ENCODE measurements around the gene LZTR1.
"Not testable (repeated sequence)": the region's sequence is repeated elsewhere in the genome, so short reads cannot be mapped to it uniquely, and the experiment has no call there.

The LZTR1 gene

DNA sequence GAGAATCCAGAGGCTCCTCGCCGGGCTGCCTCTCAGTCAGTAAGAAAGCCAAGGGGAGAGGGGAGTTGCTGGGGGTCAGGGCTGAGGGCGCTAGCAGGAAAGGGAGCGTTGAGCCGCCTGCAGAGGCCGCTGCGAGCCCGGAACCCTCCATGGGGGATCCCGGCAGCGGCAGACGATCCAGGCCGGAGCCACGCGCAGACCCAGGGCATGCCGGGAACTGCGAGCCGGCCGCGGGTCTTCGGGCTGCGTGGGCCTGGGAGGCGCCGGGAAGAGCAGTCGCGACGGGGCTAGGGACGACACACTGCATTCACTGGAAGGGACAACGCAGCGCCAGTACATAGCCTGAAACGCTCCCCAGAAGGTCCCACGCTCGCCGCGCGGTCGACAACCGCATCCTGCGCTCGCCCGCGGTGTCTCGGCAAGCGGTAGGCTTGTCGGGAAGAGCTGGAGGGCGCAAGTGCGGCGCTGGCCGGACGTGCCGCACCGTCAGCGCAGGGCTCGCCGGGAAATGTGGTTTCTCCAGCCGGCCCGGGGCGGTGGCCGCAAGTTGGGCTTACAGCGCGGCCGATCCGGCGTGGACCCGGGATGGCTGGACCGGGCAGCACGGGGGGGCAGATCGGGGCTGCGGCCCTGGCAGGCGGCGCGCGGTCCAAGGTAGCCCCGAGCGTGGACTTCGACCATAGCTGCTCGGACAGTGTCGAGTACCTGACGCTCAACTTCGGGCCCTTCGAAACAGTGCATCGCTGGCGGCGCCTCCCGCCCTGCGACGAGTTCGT is at the start of gene LZTR1:
Gene LZTR1 (plus strand): TSS at position 511 of the 776 bp plus-strand sequence. CDS start 75 bp downstream, at position 586.
- DNase-seq (ENCODE audit: low spot score): peak; percentile 87

DNA sequence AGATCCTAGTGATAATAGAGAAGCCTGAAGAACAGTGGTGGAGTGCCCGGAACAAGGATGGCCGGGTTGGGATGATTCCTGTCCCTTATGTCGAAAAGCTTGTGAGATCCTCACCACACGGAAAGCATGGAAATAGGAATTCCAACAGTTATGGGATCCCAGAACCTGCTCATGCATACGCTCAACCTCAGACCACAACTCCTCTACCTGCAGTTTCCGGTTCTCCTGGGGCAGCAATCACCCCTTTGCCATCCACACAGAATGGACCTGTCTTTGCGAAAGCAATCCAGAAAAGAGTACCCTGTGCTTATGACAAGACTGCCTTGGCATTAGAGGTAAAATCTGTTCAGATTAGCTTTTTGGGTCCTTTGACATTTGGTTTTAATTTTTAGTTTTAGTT is 48.2 kb upstream of the LZTR1 start:
- no peak for DNase-seq (ENCODE audit: low spot score)

DNA sequence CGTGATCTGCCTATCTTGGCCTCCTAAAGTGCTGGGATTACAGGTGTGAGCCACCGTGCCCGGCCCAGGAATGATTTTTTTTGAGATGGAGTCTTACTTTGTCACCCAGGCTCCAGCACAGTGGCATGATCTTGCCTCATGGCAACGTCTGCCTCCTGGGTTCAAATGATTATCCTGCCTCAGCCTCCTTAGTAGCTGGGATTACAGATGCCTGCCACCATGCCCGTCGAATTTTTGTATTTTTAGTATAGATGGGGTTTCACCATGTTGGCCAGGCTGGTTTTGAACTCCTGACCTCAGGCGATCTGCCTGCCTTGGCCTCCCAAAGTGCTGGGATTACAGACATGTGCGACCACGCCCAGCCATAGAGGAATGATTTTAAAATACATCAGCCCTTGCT is 47.0 kb upstream of the LZTR1 start:
- not testable (repeated sequence) for DNase-seq (ENCODE audit: low spot score)

DNA sequence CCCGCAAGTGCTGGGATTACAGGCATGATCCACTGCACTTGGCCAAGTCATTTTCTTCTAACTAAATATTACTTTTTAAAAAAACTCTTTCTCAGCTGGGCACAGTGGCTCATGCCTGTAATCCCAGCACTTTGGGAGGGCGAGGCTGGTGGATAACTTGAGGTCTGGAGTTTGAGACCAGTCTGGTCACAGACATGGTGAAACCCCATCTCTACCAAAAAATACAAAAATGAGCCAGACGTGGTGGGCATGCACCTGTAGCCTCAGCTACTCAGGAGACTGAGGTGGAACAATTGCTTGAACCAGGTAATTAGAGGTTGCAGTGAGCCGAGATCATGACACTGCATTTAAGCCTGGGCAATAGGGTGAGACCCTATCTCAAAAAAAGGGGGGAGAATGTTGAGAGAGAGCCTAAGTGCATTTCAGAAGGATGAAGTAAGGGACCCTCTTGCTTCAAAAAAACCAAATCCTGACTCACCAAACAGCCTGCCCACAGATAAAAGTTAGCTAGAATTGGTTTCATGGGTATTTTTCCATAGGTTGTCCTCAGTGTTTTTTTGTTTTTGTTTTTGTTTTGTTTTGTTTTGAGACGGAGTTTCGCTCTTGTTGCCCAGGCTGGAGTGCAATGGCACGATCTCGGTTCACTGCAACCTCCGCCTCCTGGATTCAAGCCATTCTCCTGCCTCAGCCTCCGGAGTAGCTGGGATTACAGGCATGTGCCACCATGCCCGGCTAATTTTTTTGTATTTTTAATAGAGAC is 46.1 kb upstream of the LZTR1 start:
- DNase-seq (ENCODE audit: low spot score): not testable (repeated sequence)

GRCh38 chr22:20937031-20937793 is 44.9 kb upstream of the LZTR1 start:
- no peak for DNase-seq (ENCODE audit: low spot score)

- no peak for DNase-seq (ENCODE audit: low spot score)
Observed at GRCh38 chr22:20937794-20938671, 44.1 kb upstream of the LZTR1 start.

- DNase-seq (ENCODE audit: low spot score): not testable (repeated sequence)
Observed at GRCh38 chr22:20939457-20940185, 42.5 kb upstream of the LZTR1 start.

- DNase-seq (ENCODE audit: low spot score): no peak
Observed at GRCh38 chr22:20940186-20940651, 41.9 kb upstream of the LZTR1 start.

- no peak for DNase-seq (ENCODE audit: low spot score)
Observed at GRCh38 chr22:20940904-20941385, 41.2 kb upstream of the LZTR1 start.

- not testable (repeated sequence) for DNase-seq (ENCODE audit: low spot score)
Observed at GRCh38 chr22:20942203-20942902, 39.7 kb upstream of the LZTR1 start.

GRCh38 chr22:20943104-20943933 is 38.8 kb upstream of the LZTR1 start:
- no peak for DNase-seq (ENCODE audit: low spot score)

DNA sequence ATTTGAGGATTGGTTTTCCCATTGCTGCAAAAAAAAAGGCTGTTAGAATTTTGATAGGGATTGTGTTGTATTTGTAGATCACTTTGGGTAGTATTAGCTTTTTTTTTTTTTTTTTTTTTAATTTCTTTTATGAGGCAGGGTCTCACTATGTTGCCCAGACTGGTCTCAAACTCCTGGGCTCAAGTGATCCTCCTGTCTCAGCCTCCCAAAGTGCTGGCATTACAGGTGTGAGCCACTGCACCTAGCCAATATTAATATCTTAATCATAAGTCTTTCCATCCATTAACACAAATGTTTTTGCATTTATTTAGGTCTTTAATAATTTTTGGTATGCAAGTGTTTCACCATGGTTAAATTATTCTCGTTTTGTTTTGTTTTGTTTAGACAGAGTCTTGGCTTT is 38.1 kb upstream of the LZTR1 start:
- no peak for DNase-seq (ENCODE audit: low spot score)

- no peak for DNase-seq (ENCODE audit: low spot score)
Observed at GRCh38 chr22:20945578-20945934, 36.5 kb upstream of the LZTR1 start.

GRCh38 chr22:20946080-20946986 is 35.8 kb upstream of the LZTR1 start:
- DNase-seq (ENCODE audit: low spot score): no peak

GRCh38 chr22:20946991-20947390 is 35.1 kb upstream of the LZTR1 start:
- no peak for DNase-seq (ENCODE audit: low spot score)

DNA sequence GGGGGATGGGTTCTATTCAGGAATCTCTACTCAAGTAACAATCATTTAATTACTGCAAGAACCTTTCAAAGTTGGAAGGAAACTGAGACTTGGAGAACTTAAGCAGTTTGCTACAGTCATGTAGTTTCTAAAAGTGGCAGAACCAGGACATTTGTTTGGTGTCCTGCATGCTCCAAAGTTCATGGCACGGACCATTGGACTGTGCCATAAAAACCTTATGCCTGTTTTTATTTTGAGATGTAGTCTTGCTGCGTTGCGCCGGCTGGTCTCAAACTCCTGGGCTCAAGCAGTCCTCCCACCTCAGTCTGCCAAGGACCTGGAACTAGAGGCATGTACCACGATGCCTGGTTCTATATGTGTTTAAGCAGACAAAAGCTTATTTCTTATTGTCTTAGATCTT is 33.6 kb upstream of the LZTR1 start:
- DNase-seq (ENCODE audit: low spot score): no peak

- DNase-seq (ENCODE audit: low spot score): no peak
Observed at GRCh38 chr22:20948989-20949388, 33.1 kb upstream of the LZTR1 start.

GRCh38 chr22:20949698-20950183 is 32.4 kb upstream of the LZTR1 start:
- no peak for DNase-seq (ENCODE audit: low spot score)

All from putamen (tissue), 1 donor.